Measurements from ENCODE around the gene ID2.

Gene ID2

DNA sequence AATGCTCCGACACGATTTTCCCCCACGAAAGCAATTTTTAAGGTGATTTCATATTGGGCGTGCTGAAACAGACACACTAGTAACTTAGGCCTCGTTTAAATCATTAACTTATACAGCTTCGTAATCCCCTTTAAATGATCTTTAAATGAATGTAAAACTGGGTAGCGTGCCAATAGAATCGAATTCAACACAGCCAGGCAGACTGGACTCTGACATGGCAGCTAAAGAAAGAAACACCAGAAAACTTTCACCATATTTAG is 2.4 kb upstream of the ID2 start:
- TF ChIP-seq, protein P1, sequence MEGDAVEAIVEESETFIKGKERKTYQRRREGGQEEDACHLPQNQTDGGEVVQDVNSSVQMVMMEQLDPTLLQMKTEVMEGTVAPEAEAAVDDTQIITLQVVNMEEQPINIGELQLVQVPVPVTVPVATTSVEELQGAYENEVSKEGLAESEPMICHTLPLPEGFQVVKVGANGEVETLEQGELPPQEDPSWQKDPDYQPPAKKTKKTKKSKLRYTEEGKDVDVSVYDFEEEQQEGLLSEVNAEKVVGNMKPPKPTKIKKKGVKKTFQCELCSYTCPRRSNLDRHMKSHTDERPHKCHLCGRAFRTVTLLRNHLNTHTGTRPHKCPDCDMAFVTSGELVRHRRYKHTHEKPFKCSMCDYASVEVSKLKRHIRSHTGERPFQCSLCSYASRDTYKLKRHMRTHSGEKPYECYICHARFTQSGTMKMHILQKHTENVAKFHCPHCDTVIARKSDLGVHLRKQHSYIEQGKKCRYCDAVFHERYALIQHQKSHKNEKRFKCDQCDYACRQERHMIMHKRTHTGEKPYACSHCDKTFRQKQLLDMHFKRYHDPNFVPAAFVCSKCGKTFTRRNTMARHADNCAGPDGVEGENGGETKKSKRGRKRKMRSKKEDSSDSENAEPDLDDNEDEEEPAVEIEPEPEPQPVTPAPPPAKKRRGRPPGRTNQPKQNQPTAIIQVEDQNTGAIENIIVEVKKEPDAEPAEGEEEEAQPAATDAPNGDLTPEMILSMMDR (IDR thresholded peaks at IDR 0.05; ENCODE audit: insufficient read depth, low read depth, low read length, missing control alignments) = no peak
- H3K4me3 ChIP-seq (ENCODE audit: low read length) = peak overlapping the region; percentile 48
- no peak for DNase-seq (ENCODE audit: low read depth)

DNA sequence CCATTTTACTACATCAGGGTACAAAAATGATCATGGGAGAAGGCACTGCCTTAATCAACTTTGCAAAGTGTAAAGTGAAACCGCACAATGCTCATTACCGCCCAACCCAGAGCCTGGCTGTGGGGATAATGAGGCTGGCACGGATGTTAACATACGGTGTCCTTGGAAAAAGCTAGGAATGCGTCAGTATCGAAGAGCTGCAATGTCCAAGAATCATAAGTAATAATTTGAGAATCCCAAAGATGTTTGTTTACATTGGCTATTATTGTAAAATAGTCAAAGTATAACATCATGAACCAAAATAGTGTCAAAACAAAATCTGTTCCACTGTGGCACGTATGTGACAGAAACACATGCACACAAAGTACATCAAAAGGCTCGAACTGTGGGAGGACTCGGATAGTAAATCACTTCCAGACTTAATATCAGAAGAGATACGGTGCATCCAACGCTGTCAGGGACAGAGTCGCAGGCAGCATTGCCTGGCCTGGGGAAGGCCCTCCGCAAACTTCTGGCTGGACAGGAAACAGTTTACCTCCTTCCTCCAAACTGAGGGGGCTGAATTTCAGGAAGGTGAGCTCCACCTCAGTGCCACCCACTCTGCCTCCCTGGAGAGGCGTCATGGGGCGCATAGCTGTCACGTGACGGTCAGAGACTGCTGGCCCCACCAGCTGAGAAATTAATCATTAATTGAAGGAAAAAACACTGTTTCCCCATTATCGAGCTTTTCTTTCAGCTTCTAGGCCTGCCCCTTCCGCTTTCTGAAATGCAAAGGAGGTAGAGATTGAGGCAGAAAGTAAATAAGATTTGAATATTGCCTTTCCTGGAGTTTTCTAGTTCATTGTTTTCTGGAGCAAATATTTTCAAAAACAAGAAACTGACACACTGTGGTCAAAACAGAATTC is 1.8 kb upstream of the ID2 start:
- DNase-seq (ENCODE audit: low read depth) = peak; percentile 21
- H3K4me3 ChIP-seq (ENCODE audit: low read length) = peak overlapping the region; percentile 48
- TF ChIP-seq, protein P1 (IDR thresholded peaks at IDR 0.05; ENCODE audit: insufficient read depth, low read depth, low read length, missing control alignments) = no peak

DNA sequence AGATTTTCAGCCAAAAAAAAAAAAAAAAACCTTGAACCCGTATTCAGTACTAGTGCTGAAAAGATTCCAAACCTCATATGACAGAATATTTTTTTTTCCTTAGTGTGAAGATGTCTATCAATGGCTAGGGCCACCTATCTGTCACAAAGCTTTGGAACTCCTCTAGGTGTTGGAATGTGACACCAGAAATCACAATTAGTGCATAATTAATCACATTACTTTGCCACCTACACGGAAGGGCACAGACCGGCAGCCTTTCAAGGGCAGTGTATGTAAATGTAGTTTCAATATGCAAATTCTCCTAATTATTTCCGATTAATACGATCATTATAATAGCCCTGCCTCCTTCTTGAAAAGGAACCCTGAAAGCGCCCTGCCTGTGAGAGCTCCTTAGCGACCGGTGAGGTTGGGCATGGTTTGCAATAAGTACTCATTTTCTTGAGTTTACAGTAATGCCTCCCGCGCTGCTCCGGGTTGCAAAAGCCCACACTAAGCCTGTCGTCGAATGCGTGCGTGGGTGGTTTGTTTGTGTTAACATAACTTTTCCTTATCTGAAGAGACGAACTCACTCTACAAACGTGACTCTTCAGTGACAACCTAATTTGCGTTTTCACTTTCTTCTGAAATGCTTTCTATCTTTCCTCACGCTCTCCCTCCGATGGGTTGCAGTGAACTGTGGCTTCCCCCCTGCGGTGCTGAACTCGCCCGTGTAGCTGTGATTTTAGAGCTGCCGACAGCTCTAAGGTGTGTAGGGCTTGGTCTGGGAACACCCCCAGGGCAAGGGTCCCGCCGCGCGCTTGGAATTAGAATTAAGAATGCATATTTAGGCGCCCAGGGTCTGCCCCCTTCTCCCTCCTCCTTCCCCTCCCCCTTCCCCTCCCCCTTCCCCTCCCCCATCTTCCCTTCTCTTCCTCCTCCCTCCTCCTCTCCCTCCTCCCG is 765 bp upstream of the ID2 start:
- TF ChIP-seq, protein P1 (IDR thresholded peaks at IDR 0.05; ENCODE audit: insufficient read depth, low read depth, low read length, missing control alignments) = no peak
- peak; percentile 69 for DNase-seq (ENCODE audit: low read depth)

DNA sequence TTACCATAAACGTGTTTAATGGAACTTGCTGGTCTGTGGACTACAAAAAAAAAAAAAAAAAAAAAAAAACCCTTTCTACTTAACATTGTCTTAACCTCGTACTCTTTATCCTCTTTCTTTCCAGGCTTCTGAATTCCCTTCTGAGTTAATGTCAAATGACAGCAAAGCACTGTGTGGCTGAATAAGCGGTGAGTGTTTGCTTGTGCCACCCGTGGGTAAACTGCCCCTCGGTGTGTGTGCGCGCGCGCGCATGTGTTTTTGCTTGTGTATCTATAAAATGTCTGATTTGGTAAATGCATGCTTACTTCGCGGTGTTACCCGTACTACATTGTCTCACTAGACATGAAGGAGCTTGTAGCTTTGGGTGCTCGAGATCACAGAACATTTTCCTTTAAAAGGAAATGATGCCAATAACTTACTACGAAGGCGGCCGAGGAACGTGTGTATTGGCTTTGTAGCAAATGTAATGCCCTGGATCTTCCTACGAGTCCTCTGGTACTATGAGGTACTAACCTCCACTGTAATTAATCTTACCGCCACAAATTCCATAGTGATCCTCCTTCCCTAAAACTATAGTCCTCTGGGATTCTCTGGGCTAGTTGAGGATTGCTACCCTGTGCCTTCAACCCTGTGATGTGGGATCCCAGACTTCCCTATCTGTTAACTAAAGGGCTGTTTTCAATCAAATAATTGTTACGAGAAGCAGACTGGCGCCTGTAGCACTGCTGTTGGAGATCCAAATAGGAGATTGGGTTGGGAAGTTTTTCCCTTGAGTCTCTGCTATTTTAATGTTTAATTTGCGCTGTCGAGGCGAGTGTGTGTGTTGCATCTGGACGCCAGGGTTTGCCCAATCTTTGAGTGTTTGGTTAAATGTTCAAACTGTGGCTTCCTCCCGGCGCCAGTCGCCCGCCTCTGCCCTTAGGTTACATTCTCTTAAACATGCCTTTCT is 1.1 kb downstream of the ID2 start:
- peak; percentile 48 for DNase-seq (ENCODE audit: low read depth)
- H3K4me3 ChIP-seq (ENCODE audit: low read length) = peak overlapping the region; percentile 74
- TF ChIP-seq, protein P1 (IDR thresholded peaks at IDR 0.05; ENCODE audit: insufficient read depth, low read depth, low read length, missing control alignments) = no peak

More for the DNA sequence above, 765 bp upstream of the ID2 start:
- H3K4me3 ChIP-seq (ENCODE audit: low read length) = peak overlapping the region; percentile 65

DNA sequence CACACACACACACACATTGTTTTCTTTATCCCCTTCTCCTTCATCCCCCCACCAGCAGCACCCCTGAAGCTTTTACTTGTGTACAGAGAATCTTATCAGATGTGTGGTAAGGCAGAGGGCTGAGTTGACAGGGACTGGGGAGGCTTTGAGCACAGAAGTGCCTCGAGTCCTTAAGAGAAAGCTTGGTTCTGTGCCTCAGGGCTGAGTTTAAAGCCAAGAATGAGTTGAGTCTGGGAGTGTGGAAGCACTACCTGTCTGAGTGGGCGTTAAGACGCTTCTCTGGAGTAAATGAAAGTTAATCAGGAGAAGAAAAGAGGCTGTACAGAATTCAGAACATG is 2.7 kb downstream of the ID2 start:
- H3K4me3 ChIP-seq (ENCODE audit: low read length) = peak overlapping the region; percentile 29
- TF ChIP-seq, protein P1 (IDR thresholded peaks at IDR 0.05; ENCODE audit: insufficient read depth, low read depth, low read length, missing control alignments) = no peak
- peak; percentile 21 for DNase-seq (ENCODE audit: low read depth)

Measured in epithelial cell of esophagus (primary cell).